ENCODE measurements around the gene RNASE1.
"Not testable (repeated sequence)": the region's sequence is repeated elsewhere in the genome, so short reads cannot be mapped to it uniquely, and the experiment has no call there.

Gene RNASE1

DNA sequence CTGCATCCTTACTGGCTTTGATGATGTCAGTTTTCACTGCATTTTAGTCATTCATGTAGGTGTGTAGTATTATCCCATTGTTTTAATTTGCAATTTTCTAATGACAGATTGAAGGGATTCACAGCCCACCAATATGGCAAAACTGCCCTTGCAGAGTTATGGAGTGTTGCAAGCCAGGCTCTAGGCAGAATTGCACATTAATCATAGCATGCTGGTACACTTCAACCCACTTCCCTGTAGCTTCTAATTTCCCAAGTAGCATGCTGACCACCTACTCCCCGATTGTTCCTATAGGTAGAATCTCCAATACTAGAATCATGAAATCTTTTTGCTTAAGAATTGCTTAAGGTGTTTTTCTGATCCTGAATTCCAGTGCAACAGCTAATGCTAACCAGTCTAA lies 26.7 kb downstream of the RNASE1 start:
- in situ Hi-C loops (cut with MboI; ENCODE audit: low sequenced_read_pairs), result no loop called here

- in situ Hi-C loops (cut with MboI; ENCODE audit: low sequenced_read_pairs), result no loop called here
These were observed 27.6 kb downstream of the RNASE1 start for GRCh38 chr14:20775043-20775442.

- in situ Hi-C loops (cut with MboI; ENCODE audit: low sequenced_read_pairs), result no loop called here
These were observed 28.3 kb downstream of the RNASE1 start for GRCh38 chr14:20774258-20774824.

GRCh38 chr14:20772650-20773049 lies 30.0 kb downstream of the RNASE1 start:
- in situ Hi-C loops (cut with MboI; ENCODE audit: low sequenced_read_pairs), result no loop called here

DNA sequence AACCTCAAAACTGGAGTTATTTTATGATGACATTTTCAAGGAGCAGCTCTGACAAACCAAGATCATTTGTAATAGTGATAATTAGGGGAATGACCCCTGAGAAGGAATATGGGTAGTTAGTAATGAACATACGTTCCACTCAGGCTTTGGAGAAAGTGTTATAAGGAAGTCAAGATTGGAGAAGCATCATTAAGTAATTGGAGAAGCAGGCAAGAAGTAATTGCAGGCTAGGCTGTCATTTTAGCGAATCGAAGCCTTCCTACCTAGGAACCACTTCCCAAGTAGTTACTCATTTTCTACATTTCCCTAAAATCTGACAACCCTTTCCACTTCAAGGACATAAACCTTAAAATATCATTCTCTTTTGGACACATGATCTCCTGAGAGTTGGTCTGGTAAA lies 33.2 kb downstream of the RNASE1 start:
- in situ Hi-C loops (cut with MboI; ENCODE audit: low sequenced_read_pairs), result no loop called here

- in situ Hi-C loops (cut with MboI; ENCODE audit: low sequenced_read_pairs), result no loop called here
These were observed 34.1 kb downstream of the RNASE1 start for GRCh38 chr14:20768593-20768892.

DNA sequence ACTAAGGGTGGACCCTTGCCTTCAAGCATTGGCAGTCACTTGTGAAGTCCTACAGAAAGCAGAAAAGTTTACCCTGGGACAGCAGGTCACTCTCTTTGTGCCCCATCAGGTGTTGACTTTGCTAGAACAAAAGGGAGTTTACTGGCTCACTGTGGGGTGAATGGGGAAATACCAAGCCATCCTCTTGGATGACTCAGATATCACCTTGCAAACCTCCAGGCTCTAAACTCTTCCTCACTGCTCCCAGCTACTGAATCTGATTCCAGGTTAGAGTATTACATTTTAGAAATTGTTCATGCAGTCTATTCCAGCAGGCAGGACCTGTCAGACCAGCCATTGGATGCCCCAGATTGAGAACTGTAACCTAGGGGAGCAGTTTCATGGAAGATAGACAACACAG lies 41.7 kb downstream of the RNASE1 start:
- in situ Hi-C loops (cut with MboI; ENCODE audit: low sequenced_read_pairs), result no loop called here

- in situ Hi-C loops (cut with MboI; ENCODE audit: low sequenced_read_pairs), result not testable (repeated sequence)
These were observed 43.2 kb downstream of the RNASE1 start for GRCh38 chr14:20759465-20759864.

DNA sequence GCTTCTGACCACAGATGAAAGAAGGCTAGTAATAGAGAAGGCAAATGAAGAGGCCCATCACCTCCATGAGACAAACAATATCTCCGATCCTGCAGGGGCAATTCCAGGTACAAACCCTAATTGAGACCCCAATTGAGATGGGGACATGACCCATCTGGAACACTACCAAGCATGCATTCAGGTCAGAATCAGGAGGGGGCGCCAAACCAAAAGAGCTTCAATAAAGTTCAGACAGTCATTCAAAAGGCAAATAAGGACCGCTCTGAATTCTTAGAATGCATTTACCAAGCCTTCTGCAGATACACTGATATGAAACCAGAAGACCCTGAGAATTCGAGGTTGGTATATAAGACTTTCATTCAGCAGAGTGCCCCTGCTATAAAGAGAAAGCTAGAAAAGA lies 44.7 kb downstream of the RNASE1 start:
- in situ Hi-C loops (cut with MboI; ENCODE audit: low sequenced_read_pairs), result no loop called here

- in situ Hi-C loops (cut with MboI; ENCODE audit: low sequenced_read_pairs), result no loop called here
These were observed 47.6 kb downstream of the RNASE1 start for GRCh38 chr14:20755037-20755436.

GRCh38 chr14:20754308-20754707 lies 48.3 kb downstream of the RNASE1 start:
- in situ Hi-C loops (cut with MboI; ENCODE audit: low sequenced_read_pairs), result no loop called here

- in situ Hi-C loops (cut with MboI; ENCODE audit: low sequenced_read_pairs), result no loop called here
These were observed 50.6 kb downstream of the RNASE1 start for GRCh38 chr14:20751963-20752562.

Data from HL-60/S4 treated with phorbol 12-myristate 13-acetate at 8.2 ng/mL for 4 days and 3 days (cell line).